A673 (cell line): ENCODE results near the gene HEATR1. TPM values are rescaled to one million over a fixed set of nuclear protein-coding genes. Genes with fewer than 3 reads are reported as not detected.

Experiments used
- BruUV-seq: library from RNA; stranded (reverse); fragments of 400-500 nt; replicated peaks from 2 replicates; lab custom pipeline; 2021; lab: Mats Ljungman, UMichigan
- CTCF ChIA-PET: fragments of 300-600 bp; sonication (Branson Sonifier 250); formaldehyde crosslinking; loops from one replicate; lab custom pipeline; 2022; ENCODE audit warnings: antibody characterized with exemption; lab: Charles Lee
- POLR2A ChIA-PET: fragments of 300-600 bp; sonication (Branson Sonifier 250); formaldehyde crosslinking; loops from one replicate; lab custom pipeline; 2022; ENCODE audit warnings: antibody characterized with exemption; ENCODE audit not compliant: low non-redundant PET; lab: Charles Lee
- DNase-seq: peaks from one replicate; pipeline ENCODE4 v3.0.0-alpha.2; 2015; ENCODE audit warnings: low spot score
- H3K27ac ChIP-seq: fragments of 200-600 bp; sonication (generic); 2 replicates; pipeline ENCODE4 v1.5.1; 2016; ENCODE audit warnings: mixed run types, low read depth, mild to moderate bottlenecking, mixed read lengths, antibody characterized with exemption, low read length; ENCODE audit not compliant: poor library complexity, severe bottlenecking
- H3K27me3 ChIP-seq: fragments of 200-600 bp; sonication (generic); replicated peaks from 2 replicates; pipeline ENCODE4 v1.6.1; 2017; ENCODE audit warnings: mixed run types, low read depth, mild to moderate bottlenecking, mixed read lengths, antibody characterized with exemption, low read length; ENCODE audit not compliant: insufficient read depth, poor library complexity
- H3K36me3 ChIP-seq: fragments of 200-600 bp; sonication (generic); 2 replicates; pipeline ENCODE4 v1.6.1; 2016; ENCODE audit warnings: mixed run types, mild to moderate bottlenecking, mixed read lengths, antibody characterized with exemption, low read length; ENCODE audit not compliant: insufficient read depth, poor library complexity, severe bottlenecking
- H3K4me1 ChIP-seq: fragments of 200-600 bp; sonication (generic); 2 replicates; pipeline ENCODE4 v1.6.1; 2017; ENCODE audit warnings: mixed run types, mild to moderate bottlenecking, mixed read lengths, antibody characterized with exemption, low read length; ENCODE audit not compliant: insufficient read depth, poor library complexity, severe bottlenecking
- H3K4me3 ChIP-seq: fragments of 200-600 bp; sonication (generic); 2 replicates; pipeline ENCODE4 v1.5.1; 2016; ENCODE audit warnings: low read depth, mixed run types, mild to moderate bottlenecking, mixed read lengths, low read length; ENCODE audit not compliant: poor library complexity, severe bottlenecking
- H3K9me3 ChIP-seq: fragments of 200-600 bp; sonication (generic); 2 replicates; pipeline ENCODE4 v1.6.1; 2016; ENCODE audit warnings: mixed run types, low read depth, mild to moderate bottlenecking, mixed read lengths, antibody characterized with exemption, low read length; ENCODE audit not compliant: poor library complexity, severe bottlenecking
- CTCF ChIP-seq: fragments of 300-800, 200-600 bp; sonication (generic); conservative IDR thresholded peaks from 2 replicates; pipeline ENCODE4 v1.5.1; 2017; ENCODE audit warnings: low read depth, mild to moderate bottlenecking, antibody characterized with exemption, low read length, moderate library complexity, mixed read lengths
- EZH2 ChIP-seq: fragments of 200-600 bp; sonication (generic); IDR thresholded peaks from 2 replicates; pipeline ENCODE4 v1.6.1; 2017; ENCODE audit warnings: borderline replicate concordance, low read depth, mild to moderate bottlenecking, mixed read lengths, antibody characterized with exemption, low read length; ENCODE audit not compliant: poor library complexity, severe bottlenecking
- intact Hi-C: fragments of 100-400 bp; cut with micrococcal nuclease; formaldehyde crosslinking; loops from one replicate; pipeline ENCODE4 v1.10.0; 2022; ENCODE audit not compliant: unreplicated experiment
- total RNA-seq: library from RNA; stranded (reverse); gene quantifications from 2 replicates; pipeline ENCODE4 v1.2.3, GENCODE V29; 2021

HEATR1 gene
- total RNA-seq, 1 experiment from 2014 or later, result 59.7 TPM

GRCh38 chr1:236619398-236619797 lies 15.1 kb upstream of the HEATR1 start:
- CTCF ChIA-PET, result no interaction called here
- POLR2A ChIA-PET, result interaction anchor here (0.6 kb wide), 1 partner anchor 103 kb away, joined by 14 read pairs; no protein-coding TSS in a partner anchor
- no peak for DNase-seq

GRCh38 chr1:236618507-236618906 lies 14.2 kb upstream of the HEATR1 start:
- Histone ChIP-seq H3K9me3 (peaks cover 12% of the 10 kb centered on the region), H3K27ac (no peak overlapping the region), H3K4me3 (no peak overlapping the region), H3K27me3 (no peaks in the 10 kb centered on the region), H3K4me1 (no peaks in the 10 kb centered on the region), H3K36me3 (no peaks in the 10 kb centered on the region)
- POLR2A ChIA-PET, result no interaction called here
- BruUV-seq, result no TSS peak
- CTCF ChIA-PET, result no interaction called here
- intact Hi-C loops, result no loop called here
- TF ChIP-seq CTCF (no peak), EZH2 (no peak)
- DNase-seq, result no peak

More at GRCh38 chr1:236619398-236619797, 15.1 kb upstream of the HEATR1 start:
- intact Hi-C loops, result no loop called here
- TF ChIP-seq EZH2, result no peak
- TF ChIP-seq CTCF, result no peak
- no peaks in the 10 kb centered on the region for H3K36me3 ChIP-seq
- H3K4me1 ChIP-seq, result no peaks in the 10 kb centered on the region
- BruUV-seq, result no TSS peak
- no peaks in the 10 kb centered on the region for H3K27me3 ChIP-seq
- no peak overlapping the region for H3K4me3 ChIP-seq
- H3K9me3 ChIP-seq, result peaks cover 12% of the 10 kb centered on the region
- H3K27ac ChIP-seq, result no peak overlapping the region

- no peak overlapping the region for H3K27ac ChIP-seq
- intact Hi-C loops, result no loop called here
- TF ChIP-seq CTCF (no peak), EZH2 (no peak)
- no TSS peak for BruUV-seq
- no peak for DNase-seq
- POLR2A ChIA-PET, result no interaction called here
- CTCF ChIA-PET, result no interaction called here
- no peaks in the 10 kb centered on the region for H3K27me3 ChIP-seq
- no peaks in the 10 kb centered on the region for H3K36me3 ChIP-seq
- H3K4me1 ChIP-seq, result no peaks in the 10 kb centered on the region
- H3K9me3 ChIP-seq, result no peaks in the 10 kb centered on the region
- no peak overlapping the region for H3K4me3 ChIP-seq
Observed at GRCh38 chr1:236615399-236616148, 11.3 kb upstream of the HEATR1 start.
